PC-3 (cell line): ENCODE data around the gene CLCF1. TPM values are rescaled to one million over a fixed set of nuclear protein-coding genes. Genes with fewer than 3 reads are reported as not detected.

Source experiments
- ATAC-seq: fragments of 200-7000 bp; cut with Tn5 transposase; 2 replicates; pipeline ENCODE4 v1.9.1; 2020; ENCODE audit warnings: mild to moderate bottlenecking, moderate library complexity
- BruUV-seq: library from RNA; stranded (reverse); fragments of 400-500 nt; replicated peaks from 2 replicates; lab custom pipeline; 2021; lab: Mats Ljungman, UMichigan
- CTCF ChIA-PET: fragments of 300-600 bp; sonication (Branson Sonifier 250); formaldehyde crosslinking; loops from one replicate; lab custom pipeline; 2022; ENCODE audit warnings: antibody characterized with exemption; lab: Charles Lee
- POLR2A ChIA-PET: fragments of 300-600 bp; sonication (Branson Sonifier 250); formaldehyde crosslinking; loops from one replicate; lab custom pipeline; 2022; ENCODE audit warnings: antibody characterized with exemption; ENCODE audit not compliant: unreplicated experiment; lab: Charles Lee
- DNase-seq: peaks from one replicate; pipeline ENCODE4 v3.0.0-alpha.2; 2015
- H2AFZ ChIP-seq: fragments of 300-600 bp; sonication (generic); 2 replicates; pipeline ENCODE4 v1.6.0; 2016; ENCODE audit warnings: antibody characterized with exemption, low read length
- H3F3A ChIP-seq: fragments of 300-600 bp; sonication (generic); one replicate; pipeline ENCODE4 v1.6.0; 2017; ENCODE audit warnings: antibody characterized with exemption, low read length, control low read depth, mild to moderate bottlenecking; ENCODE audit not compliant: unreplicated experiment
- H3K27ac ChIP-seq: fragments of 300-600 bp; sonication (generic); 2 replicates; pipeline ENCODE4 v1.5.1; 2016; ENCODE audit warnings: mild to moderate bottlenecking, low read length
- H3K27me3 ChIP-seq: fragments of 300-600 bp; sonication (generic); 2 replicates; pipeline ENCODE4 v1.6.1; 2016; ENCODE audit warnings: low read length, mixed read lengths
- H3K36me3 ChIP-seq: fragments of 300-600 bp; sonication (generic); 2 replicates; pipeline ENCODE4 v1.6.1; 2016; ENCODE audit warnings: low read depth, mixed run types, low read length, mixed read lengths
- H3K4me1 ChIP-seq: fragments of 300-600 bp; sonication (generic); 2 replicates; pipeline ENCODE4 v1.5.1; 2016; ENCODE audit warnings: low read length; ENCODE audit not compliant: insufficient read depth
- H3K4me2 ChIP-seq: fragments of 300-600 bp; sonication (generic); 2 replicates; pipeline ENCODE4 v1.6.0; 2016; ENCODE audit warnings: low read length
- H3K4me3 ChIP-seq: fragments of 300-600 bp; sonication (generic); 2 replicates; pipeline ENCODE4 v1.5.1; 2016; ENCODE audit warnings: mild to moderate bottlenecking, low read length, mixed read lengths
- H3K79me2 ChIP-seq: fragments of 300-600 bp; sonication (generic); 2 replicates; pipeline ENCODE4 v1.6.1; 2017; ENCODE audit warnings: low read length, mixed read lengths
- H3K9ac ChIP-seq: fragments of 300-600 bp; sonication (generic); 2 replicates; pipeline ENCODE4 v1.6.0; 2016; ENCODE audit warnings: mild to moderate bottlenecking, low read length
- H3K9me2 ChIP-seq: fragments of 300-600 bp; sonication (generic); replicated peaks from 2 replicates; pipeline ENCODE4 v1.6.1; 2016; ENCODE audit warnings: mixed run types, low read length, mixed read lengths
- H3K9me3 ChIP-seq: fragments of 300-600 bp; sonication (generic); 2 replicates; pipeline ENCODE4 v1.6.1; 2016; ENCODE audit warnings: low read length, mixed read lengths
- H4K20me1 ChIP-seq: fragments of 300-600 bp; sonication (generic); 2 replicates; pipeline ENCODE4 v1.6.1; 2016; ENCODE audit warnings: low read length, mixed read lengths
- EZH2 ChIP-seq: fragments of 300-600 bp; sonication (generic); IDR thresholded peaks from one replicate; pipeline ENCODE4 v1.6.1; 2017; ENCODE audit warnings: antibody characterized with exemption, mild to moderate bottlenecking, low read length; ENCODE audit not compliant: unreplicated experiment
- EZH2phosphoT487 ChIP-seq: fragments of 300-600 bp; sonication (generic); IDR thresholded peaks from 2 replicates; pipeline ENCODE4 v1.6.1; 2018; ENCODE audit warnings: mild to moderate bottlenecking, antibody characterized with exemption, low read length, borderline replicate concordance
- intact Hi-C: fragments of 100-400 bp; cut with micrococcal nuclease; formaldehyde crosslinking; loops from 2 replicates; pipeline ENCODE4 v1.9.0; 2023
- total RNA-seq: library from RNA; depleted of rRNA; stranded (reverse); fragments of >200 nt; gene quantifications from 2 replicates; pipeline ENCODE4 v1.2.3, GENCODE V29; 2014
- TF ChIP-seq, protein P1 (sequence below): fragments of 300-600 bp; sonication (generic); conservative IDR thresholded peaks from 2 replicates; pipeline ENCODE4 v1.5.1; 2017; ENCODE audit warnings: antibody characterized with exemption, low read depth, mild to moderate bottlenecking, low read length

The CLCF1 gene
- total RNA-seq, 1 experiment from 2014 or later, result 48.3 TPM

DNA sequence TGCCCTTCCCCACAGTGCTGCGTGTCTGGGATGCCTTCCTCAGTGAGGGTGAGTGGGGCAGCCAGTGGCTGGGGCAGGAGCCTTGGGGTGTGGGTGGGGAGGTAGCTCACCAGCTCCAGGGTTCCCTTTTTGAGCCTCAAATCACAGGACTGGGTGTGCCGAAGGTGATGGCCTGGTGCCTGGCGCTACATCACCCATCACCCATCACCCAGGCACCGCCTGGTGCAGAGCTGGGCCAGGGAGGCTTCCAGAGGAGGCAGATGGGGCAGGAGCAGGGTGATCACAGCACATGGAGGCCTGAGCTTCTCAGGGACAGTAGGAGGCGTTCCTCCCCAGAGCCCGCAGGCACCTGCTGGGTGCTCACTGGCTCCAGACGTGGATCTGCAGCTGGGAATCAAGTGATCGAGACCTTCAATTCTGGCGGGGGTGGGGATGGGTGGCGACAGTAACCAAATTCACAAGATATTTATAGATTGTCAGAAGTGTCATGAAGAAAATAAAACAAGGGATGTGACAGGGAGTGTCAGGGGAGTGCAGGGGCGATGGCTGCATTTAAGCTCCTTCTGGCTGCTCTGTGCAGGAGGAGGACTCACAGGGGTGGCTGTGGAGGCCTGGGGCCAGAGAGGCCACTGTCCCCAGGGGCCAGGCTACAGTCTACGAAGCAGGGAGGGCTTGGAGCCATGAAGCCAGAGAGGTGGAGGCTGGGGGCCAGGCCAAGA lies 33.7 kb upstream of the CLCF1 start:
- TF ChIP-seq, protein P1, sequence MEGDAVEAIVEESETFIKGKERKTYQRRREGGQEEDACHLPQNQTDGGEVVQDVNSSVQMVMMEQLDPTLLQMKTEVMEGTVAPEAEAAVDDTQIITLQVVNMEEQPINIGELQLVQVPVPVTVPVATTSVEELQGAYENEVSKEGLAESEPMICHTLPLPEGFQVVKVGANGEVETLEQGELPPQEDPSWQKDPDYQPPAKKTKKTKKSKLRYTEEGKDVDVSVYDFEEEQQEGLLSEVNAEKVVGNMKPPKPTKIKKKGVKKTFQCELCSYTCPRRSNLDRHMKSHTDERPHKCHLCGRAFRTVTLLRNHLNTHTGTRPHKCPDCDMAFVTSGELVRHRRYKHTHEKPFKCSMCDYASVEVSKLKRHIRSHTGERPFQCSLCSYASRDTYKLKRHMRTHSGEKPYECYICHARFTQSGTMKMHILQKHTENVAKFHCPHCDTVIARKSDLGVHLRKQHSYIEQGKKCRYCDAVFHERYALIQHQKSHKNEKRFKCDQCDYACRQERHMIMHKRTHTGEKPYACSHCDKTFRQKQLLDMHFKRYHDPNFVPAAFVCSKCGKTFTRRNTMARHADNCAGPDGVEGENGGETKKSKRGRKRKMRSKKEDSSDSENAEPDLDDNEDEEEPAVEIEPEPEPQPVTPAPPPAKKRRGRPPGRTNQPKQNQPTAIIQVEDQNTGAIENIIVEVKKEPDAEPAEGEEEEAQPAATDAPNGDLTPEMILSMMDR, result no peak
- no peak for TF ChIP-seq EZH2phosphoT487
- no peak for TF ChIP-seq EZH2
- no peak overlapping the region for H3K27ac ChIP-seq
- DNase-seq, result no peak
- ChIA-PET POLR2A (interaction anchor here (0.6 kb wide), 1 partner anchor 12 kb away, joined by 4 read pairs; no protein-coding TSS in a partner anchor), CTCF (interaction anchor here (0.7 kb wide), 1 partner anchor 88 kb away, joined by 7 read pairs; no protein-coding TSS in a partner anchor)
- no peaks in the 10 kb centered on the region for H3K27me3 ChIP-seq
- no peak overlapping the region for H3K4me3 ChIP-seq
- peak; percentile 49 for ATAC-seq
- H3K9me3 ChIP-seq, result no peaks in the 10 kb centered on the region
- no peaks in the 10 kb centered on the region for H3K9me2 ChIP-seq
- no peaks in the 10 kb centered on the region for H3F3A ChIP-seq
- no peak overlapping the region for H3K9ac ChIP-seq
- no peak overlapping the region for H3K4me2 ChIP-seq
- no peaks in the 10 kb centered on the region for H4K20me1 ChIP-seq
- no peaks in the 10 kb centered on the region for H3K79me2 ChIP-seq
- BruUV-seq, result no TSS peak
- intact Hi-C loops, result no loop called here
- H2AFZ ChIP-seq, result no peak overlapping the region
- H3K4me1 ChIP-seq, result peaks cover 2% of the 10 kb centered on the region
- H3K36me3 ChIP-seq, result no peaks in the 10 kb centered on the region

DNA sequence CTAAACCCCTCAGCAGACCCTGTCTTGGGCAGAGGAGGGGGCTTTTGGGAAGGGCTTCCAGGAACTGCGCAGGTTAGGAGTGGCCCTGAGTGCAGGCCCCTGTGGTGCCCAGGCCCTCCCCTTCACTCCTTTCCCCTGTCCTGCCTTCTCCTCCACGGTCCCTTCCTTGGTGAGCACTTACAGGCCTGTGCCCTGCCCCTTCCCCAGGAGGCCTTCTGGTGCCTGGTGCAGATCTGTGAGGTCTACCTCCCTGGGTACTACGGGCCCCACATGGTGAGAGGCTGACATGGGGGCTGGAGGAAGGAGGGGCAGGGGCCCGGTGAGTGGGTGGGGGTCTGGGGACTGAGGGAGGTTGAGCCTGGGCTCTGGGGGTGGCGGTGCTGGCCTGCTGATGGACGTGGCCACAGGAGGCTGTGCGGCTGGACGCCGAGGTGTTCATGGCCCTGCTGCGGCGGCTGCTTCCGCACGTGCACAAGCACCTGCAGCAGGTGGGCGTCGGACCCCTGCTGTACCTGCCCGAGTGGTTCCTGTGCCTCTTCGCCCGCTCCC lies 33.1 kb upstream of the CLCF1 start:
- H4K20me1 ChIP-seq, result no peaks in the 10 kb centered on the region
- ATAC-seq, result no peak
- H3K79me2 ChIP-seq, result peaks cover under 1% of the 10 kb centered on the region; the same call in 1 of the 2 replicates
- peaks cover 4% of the 10 kb centered on the region for H3K4me1 ChIP-seq
- H3K27ac ChIP-seq, result no peak overlapping the region
- H3K4me2 ChIP-seq, result no peak overlapping the region
- no peak overlapping the region for H3K9ac ChIP-seq
- no peaks in the 10 kb centered on the region for H3K9me2 ChIP-seq
- no peaks in the 10 kb centered on the region for H3K36me3 ChIP-seq
- POLR2A ChIA-PET, result interaction anchor here (0.6 kb wide), 1 partner anchor 13 kb away, joined by 4 read pairs; no protein-coding TSS in a partner anchor
- H3K9me3 ChIP-seq, result no peaks in the 10 kb centered on the region
- TF ChIP-seq, protein P1, result no peak
- TF ChIP-seq EZH2phosphoT487 (no peak), EZH2 (no peak)
- no peak overlapping the region for H2AFZ ChIP-seq
- no peaks in the 10 kb centered on the region for H3F3A ChIP-seq
- H3K27me3 ChIP-seq, result no peaks in the 10 kb centered on the region
- no TSS peak for BruUV-seq
- H3K4me3 ChIP-seq, result no peak overlapping the region
- DNase-seq, result no peak
- intact Hi-C loops, result no loop called here
- CTCF ChIA-PET, result interaction anchor here (0.7 kb wide), 1 partner anchor 87 kb away, joined by 7 read pairs; no protein-coding TSS in a partner anchor
